ENCODE results near the gene TENM4.

TENM4 gene

DNA sequence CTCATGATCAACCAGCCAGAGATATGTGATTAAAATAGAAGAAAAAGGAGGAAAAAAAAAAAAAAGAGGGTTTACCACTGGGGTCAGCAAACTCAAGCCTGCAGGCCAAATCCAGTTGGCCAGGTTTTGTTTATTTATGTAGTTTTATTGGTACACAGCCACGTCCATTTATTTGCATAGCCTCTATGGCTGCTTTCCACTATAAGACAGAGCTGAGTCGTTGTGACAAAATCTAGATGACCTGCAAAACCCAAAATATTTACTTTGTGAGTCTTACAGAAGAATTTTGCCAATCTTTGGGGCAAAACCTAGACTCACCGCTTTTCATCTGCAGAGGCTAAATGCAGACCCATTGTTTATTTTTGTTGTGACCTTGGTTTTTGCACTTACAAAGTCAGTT lies 87.1 kb downstream of the TENM4 start:
- Histone ChIP-seq H3K36me3 (ENCODE audit: control insufficient read depth, insufficient read depth, low read length) (no peaks in the 10 kb centered on the region), H3K4me3 (ENCODE audit: low read length) (no peak overlapping the region), H3K4me1 (ENCODE audit: control insufficient read depth, insufficient read depth, low read length) (no peaks in the 10 kb centered on the region), H3K9ac (ENCODE audit: low read length) (no peak overlapping the region), H3K9me3 (ENCODE audit: control insufficient read depth, low read length) (no peaks in the 10 kb centered on the region), H3K27me3 (ENCODE audit: control insufficient read depth, insufficient read depth, low read length) (peaks cover 2% of the 10 kb centered on the region)

DNA sequence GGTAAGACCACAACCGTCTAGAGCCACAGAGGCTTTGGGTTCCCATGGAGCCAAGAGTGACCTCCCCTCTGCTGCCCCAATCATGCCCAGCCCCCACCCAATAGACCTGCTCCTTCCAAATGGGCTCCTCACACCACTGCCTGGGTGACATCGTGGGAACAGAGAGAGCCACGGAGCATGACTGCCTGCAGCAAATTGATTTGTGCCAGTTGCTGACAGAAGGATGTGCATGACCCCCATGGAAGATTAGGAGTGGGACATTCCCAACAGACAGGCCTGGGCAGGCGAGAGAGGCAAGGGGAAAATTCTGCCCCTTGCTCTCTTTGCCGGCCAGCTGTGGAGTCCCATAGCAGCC lies 88.5 kb downstream of the TENM4 start:
- no peak overlapping the region for H3K4me3 ChIP-seq (ENCODE audit: low read length)
- H3K9ac ChIP-seq (ENCODE audit: low read length), result no peak overlapping the region
- no peaks in the 10 kb centered on the region for H3K4me1 ChIP-seq (ENCODE audit: control insufficient read depth, insufficient read depth, low read length)
- H3K9me3 ChIP-seq (ENCODE audit: control insufficient read depth, low read length), result no peaks in the 10 kb centered on the region
- H3K27me3 ChIP-seq (ENCODE audit: control insufficient read depth, insufficient read depth, low read length), result peaks cover 2% of the 10 kb centered on the region
- H3K36me3 ChIP-seq (ENCODE audit: control insufficient read depth, insufficient read depth, low read length), result no peaks in the 10 kb centered on the region

DNA sequence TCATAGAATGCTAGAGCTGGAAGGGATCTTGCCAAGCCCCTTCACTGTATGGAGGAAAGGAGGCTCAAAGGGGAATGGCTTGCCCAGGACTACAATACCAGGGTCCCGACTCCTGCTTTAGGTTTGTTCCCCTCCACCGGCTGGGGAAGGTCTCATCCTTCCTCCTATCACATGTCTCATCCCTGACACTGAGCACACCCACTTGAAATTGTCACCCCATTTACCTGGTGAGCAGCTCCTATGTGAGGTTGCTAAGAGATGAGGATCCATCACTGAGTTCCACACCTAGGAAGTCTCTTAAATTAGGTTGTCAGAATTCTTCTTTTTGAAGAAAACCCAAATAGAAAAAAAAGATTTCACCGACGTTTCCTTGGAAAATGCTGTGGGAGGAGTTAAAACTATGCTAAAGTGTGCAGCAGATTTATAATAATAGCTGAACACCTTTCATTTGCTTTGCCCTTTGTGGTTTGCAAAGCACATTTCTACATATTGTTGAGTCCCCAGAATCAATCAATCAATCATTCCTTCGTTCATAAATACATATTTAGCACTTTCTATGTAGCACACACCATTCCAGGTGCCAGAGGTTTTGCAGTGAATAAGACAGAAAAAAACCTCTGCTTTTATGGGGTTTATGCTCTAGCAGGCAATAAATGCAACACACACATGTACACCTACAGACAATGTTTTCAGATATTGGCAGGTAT lies 91.7 kb downstream of the TENM4 start:
- Histone ChIP-seq H3K4me1 (ENCODE audit: control insufficient read depth, insufficient read depth, low read length) (no peaks in the 10 kb centered on the region), H3K36me3 (ENCODE audit: control insufficient read depth, insufficient read depth, low read length) (no peaks in the 10 kb centered on the region), H3K9me3 (ENCODE audit: control insufficient read depth, low read length) (no peaks in the 10 kb centered on the region), H3K9ac (ENCODE audit: low read length) (no peak overlapping the region), H3K27me3 (ENCODE audit: control insufficient read depth, insufficient read depth, low read length) (peaks cover 2% of the 10 kb centered on the region), H3K4me3 (ENCODE audit: low read length) (no peak overlapping the region)

DNA sequence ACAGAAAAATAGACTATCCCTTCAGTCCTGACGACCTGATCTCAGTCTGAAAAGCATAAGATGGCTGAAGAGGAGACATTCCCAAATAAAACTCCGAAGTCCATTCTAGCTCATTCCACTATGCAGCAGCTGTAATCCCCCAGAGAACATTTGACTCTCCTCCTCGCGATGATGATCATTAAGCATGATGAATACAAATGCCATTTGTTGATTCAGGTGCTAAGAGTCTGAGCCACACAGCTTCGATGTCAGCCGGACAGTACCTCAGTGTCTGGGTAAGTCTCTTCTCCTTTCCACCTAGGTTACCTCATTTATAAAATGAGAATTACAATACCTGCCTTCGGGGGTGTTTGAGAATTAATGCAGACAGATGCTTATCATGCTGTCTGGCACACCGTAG lies 94.8 kb downstream of the TENM4 start:
- no peak overlapping the region for H3K4me3 ChIP-seq (ENCODE audit: low read length)
- no peaks in the 10 kb centered on the region for H3K9me3 ChIP-seq (ENCODE audit: control insufficient read depth, low read length)
- no peak overlapping the region for H3K9ac ChIP-seq (ENCODE audit: low read length)
- H3K4me1 ChIP-seq (ENCODE audit: control insufficient read depth, insufficient read depth, low read length), result no peaks in the 10 kb centered on the region
- peaks cover 2% of the 10 kb centered on the region for H3K27me3 ChIP-seq (ENCODE audit: control insufficient read depth, insufficient read depth, low read length)
- no peaks in the 10 kb centered on the region for H3K36me3 ChIP-seq (ENCODE audit: control insufficient read depth, insufficient read depth, low read length)

DNA sequence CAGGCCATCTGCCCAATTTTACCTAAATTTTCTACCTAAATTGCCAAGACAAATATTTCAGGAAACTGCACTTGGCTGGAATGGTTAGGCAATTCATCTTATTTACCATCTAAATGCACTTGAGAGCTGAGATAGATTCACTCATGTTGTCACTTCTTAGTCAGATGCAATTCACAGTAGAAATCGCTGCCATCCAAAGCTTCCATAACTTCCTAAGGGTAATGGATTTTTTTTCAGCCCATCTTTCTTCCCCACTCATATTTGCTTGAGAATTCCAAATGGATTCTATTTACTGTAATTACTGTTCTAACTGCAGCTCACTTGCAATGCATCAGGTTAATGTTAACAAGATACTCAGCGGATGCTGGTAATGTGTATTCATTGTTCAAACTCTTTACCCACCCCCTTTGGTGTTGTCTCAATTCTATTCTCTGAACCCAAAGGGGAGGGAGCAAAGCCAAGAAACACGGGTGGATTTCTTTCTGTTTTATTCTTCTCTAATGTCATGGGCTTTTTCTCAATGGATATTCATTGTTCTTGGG lies 96.0 kb downstream of the TENM4 start:
- no peak overlapping the region for H3K4me3 ChIP-seq (ENCODE audit: low read length)

DNA sequence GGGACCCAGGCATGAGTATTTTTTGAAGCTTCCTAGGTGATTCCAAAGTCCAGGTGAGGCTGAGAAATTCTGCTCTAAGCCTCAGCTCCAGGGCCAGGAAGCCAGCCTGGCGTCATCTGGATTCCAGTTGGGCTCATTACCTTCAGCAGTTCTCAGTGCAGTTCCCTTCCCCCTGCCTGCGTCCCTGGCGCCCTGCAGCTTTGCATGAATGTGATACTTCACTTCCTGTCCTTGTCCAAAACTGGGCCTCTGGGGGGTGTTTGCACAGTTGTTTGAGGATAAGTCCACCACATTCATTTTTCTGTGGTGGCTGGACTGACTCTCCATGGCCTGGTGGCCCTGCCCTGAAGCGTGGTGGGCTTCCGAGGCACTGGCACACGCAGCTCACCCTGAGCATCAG lies 98.1 kb downstream of the TENM4 start:
- no peaks in the 10 kb centered on the region for H3K9me3 ChIP-seq (ENCODE audit: control insufficient read depth, low read length)
- no peaks in the 10 kb centered on the region for H3K4me1 ChIP-seq (ENCODE audit: control insufficient read depth, insufficient read depth, low read length)
- no peaks in the 10 kb centered on the region for H3K27me3 ChIP-seq (ENCODE audit: control insufficient read depth, insufficient read depth, low read length)
- no peaks in the 10 kb centered on the region for H3K36me3 ChIP-seq (ENCODE audit: control insufficient read depth, insufficient read depth, low read length)
- H3K9ac ChIP-seq (ENCODE audit: low read length), result no peak overlapping the region
- no peak overlapping the region for H3K4me3 ChIP-seq (ENCODE audit: low read length)

More for the DNA sequence above, 96.0 kb downstream of the TENM4 start:
- Histone ChIP-seq H3K4me1 (ENCODE audit: control insufficient read depth, insufficient read depth, low read length) (no peaks in the 10 kb centered on the region), H3K9ac (ENCODE audit: low read length) (no peak overlapping the region), H3K36me3 (ENCODE audit: control insufficient read depth, insufficient read depth, low read length) (no peaks in the 10 kb centered on the region), H3K9me3 (ENCODE audit: control insufficient read depth, low read length) (no peaks in the 10 kb centered on the region), H3K27me3 (ENCODE audit: control insufficient read depth, insufficient read depth, low read length) (no peaks in the 10 kb centered on the region)

DNA sequence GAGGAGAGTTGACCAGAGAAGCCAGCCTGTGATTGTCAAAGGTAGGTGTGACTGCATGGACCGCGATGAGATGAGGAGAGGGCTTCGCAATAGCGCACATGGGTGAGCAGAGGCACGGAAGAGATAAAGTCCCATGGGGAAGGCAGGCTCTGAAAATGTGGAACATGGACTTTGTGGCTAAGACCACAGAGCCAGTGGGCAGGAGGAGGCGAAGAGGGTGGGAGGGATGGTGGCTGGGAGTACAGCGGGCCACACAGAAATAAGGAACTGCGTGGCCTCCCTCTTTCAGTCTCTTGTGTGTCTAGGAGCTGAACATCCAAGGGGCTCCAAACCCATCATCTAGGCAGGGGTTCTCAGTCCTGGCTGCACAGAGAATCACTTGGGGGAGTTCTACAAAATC lies 98.6 kb downstream of the TENM4 start:
- H3K27me3 ChIP-seq (ENCODE audit: control insufficient read depth, insufficient read depth, low read length), result no peaks in the 10 kb centered on the region
- H3K9ac ChIP-seq (ENCODE audit: low read length), result no peak overlapping the region
- H3K4me1 ChIP-seq (ENCODE audit: control insufficient read depth, insufficient read depth, low read length), result no peaks in the 10 kb centered on the region
- H3K9me3 ChIP-seq (ENCODE audit: control insufficient read depth, low read length), result no peaks in the 10 kb centered on the region
- no peaks in the 10 kb centered on the region for H3K36me3 ChIP-seq (ENCODE audit: control insufficient read depth, insufficient read depth, low read length)
- no peak overlapping the region for H3K4me3 ChIP-seq (ENCODE audit: low read length)

DNA sequence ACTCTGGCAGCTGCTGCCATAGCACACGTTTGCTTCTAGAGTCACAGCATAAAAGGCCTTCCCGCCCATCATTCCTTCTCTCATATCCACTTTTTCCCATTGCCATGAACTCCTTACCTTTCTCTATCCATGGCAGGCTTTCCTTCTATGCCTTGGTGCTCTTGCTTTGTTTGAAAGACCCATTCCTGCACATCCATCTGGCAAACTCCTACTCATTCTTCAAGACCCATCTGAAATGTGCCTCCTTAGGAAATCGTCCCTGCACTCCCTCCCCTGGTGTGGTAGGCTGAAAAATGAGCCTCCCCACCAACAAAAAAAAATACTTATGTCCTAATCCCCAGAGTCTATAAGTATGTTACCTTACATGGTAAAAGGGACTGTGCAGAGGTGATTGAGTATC lies 100.3 kb downstream of the TENM4 start:
- Histone ChIP-seq H3K36me3 (ENCODE audit: control insufficient read depth, insufficient read depth, low read length) (no peaks in the 10 kb centered on the region), H3K27me3 (ENCODE audit: control insufficient read depth, insufficient read depth, low read length) (no peaks in the 10 kb centered on the region), H3K4me3 (ENCODE audit: low read length) (no peak overlapping the region), H3K4me1 (ENCODE audit: control insufficient read depth, insufficient read depth, low read length) (no peaks in the 10 kb centered on the region), H3K9me3 (ENCODE audit: control insufficient read depth, low read length) (no peaks in the 10 kb centered on the region), H3K9ac (ENCODE audit: low read length) (no peak overlapping the region)

DNA sequence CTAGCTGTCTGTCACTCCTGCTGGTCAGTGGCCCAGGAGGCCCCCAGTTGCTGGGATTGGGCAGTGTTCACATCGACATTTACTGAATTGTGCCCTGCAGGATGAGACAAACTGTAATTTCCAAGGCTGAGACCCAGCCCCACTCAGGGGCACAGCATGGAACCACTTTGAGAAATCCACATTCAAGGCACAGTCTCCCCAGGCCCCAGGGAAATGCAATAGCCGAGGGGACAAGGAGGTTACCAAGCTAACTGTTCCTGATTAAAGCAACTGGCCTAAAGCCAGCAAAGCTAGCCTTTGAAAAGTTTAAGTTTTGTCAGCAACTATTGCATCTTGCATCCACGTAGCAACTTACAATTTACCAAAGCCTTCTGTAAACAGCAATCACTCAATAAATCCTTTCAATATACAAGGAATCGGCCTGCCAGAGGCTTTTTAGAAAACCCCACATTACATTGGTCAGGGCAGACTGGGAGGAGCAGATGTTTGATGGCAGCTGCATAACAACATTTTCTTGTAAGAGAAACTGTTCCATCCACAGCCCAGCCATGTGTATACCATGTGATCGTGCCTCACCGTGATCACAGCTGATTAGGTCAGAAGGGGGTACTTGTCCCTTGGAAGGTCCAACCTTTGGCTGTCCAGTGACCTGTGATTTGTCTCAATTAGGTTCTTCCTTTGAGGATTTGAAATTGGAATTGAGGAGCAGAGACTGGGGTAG lies 103.9 kb downstream of the TENM4 start:
- no peaks in the 10 kb centered on the region for H3K36me3 ChIP-seq (ENCODE audit: control insufficient read depth, insufficient read depth, low read length)
- no peaks in the 10 kb centered on the region for H3K9me3 ChIP-seq (ENCODE audit: control insufficient read depth, low read length)
- H3K9ac ChIP-seq (ENCODE audit: low read length), result no peak overlapping the region
- H3K4me1 ChIP-seq (ENCODE audit: control insufficient read depth, insufficient read depth, low read length), result no peaks in the 10 kb centered on the region
- no peak overlapping the region for H3K4me3 ChIP-seq (ENCODE audit: low read length)
- no peaks in the 10 kb centered on the region for H3K27me3 ChIP-seq (ENCODE audit: control insufficient read depth, insufficient read depth, low read length)

DNA sequence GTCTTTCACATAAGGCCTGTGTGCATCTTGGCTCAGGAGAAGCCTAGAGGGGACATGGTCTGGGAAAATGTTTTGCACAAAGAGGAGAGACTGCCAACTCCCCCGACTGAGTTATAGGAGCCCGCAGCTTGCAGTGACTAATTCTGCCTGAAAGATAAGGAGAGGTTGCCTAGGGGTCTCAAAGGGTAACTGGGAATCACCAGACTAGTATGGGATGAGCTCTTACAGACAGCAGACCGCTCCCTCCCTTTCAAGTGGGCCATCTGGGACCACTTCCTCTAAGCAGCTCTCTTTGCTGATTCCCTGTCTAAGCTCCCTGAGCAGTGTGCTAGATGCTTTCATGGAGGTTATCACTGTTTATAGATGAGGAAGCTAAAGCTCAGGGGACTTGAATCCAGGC lies 105.1 kb downstream of the TENM4 start:
- H3K9ac ChIP-seq (ENCODE audit: low read length), result no peak overlapping the region
- no peaks in the 10 kb centered on the region for H3K36me3 ChIP-seq (ENCODE audit: control insufficient read depth, insufficient read depth, low read length)
- no peaks in the 10 kb centered on the region for H3K4me1 ChIP-seq (ENCODE audit: control insufficient read depth, insufficient read depth, low read length)
- no peaks in the 10 kb centered on the region for H3K9me3 ChIP-seq (ENCODE audit: control insufficient read depth, low read length)
- H3K4me3 ChIP-seq (ENCODE audit: low read length), result no peak overlapping the region
- no peaks in the 10 kb centered on the region for H3K27me3 ChIP-seq (ENCODE audit: control insufficient read depth, insufficient read depth, low read length)

DNA sequence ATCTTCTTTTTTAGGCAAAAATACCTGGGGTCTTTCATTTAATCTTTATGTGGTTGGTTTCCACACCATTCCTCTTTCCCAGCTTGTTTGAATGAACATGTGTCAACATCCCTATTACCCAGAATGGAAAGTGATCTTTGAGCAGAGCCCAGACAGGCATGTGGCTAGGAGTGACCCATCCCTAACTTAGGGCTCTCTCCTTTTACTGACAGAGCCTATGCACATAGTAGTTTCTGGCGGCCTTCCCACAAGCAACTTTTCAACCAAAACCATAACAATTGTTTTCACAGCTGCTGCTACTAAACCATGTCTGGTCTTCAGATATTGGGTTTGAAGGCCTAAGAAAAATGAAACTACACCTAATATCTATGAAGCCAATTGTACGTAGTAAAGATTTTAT lies 107.5 kb downstream of the TENM4 start:
- Histone ChIP-seq H3K9me3 (ENCODE audit: control insufficient read depth, low read length) (no peaks in the 10 kb centered on the region), H3K27me3 (ENCODE audit: control insufficient read depth, insufficient read depth, low read length) (no peaks in the 10 kb centered on the region), H3K9ac (ENCODE audit: low read length) (no peak overlapping the region), H3K36me3 (ENCODE audit: control insufficient read depth, insufficient read depth, low read length) (no peaks in the 10 kb centered on the region), H3K4me3 (ENCODE audit: low read length) (no peak overlapping the region), H3K4me1 (ENCODE audit: control insufficient read depth, insufficient read depth, low read length) (no peaks in the 10 kb centered on the region)

DNA sequence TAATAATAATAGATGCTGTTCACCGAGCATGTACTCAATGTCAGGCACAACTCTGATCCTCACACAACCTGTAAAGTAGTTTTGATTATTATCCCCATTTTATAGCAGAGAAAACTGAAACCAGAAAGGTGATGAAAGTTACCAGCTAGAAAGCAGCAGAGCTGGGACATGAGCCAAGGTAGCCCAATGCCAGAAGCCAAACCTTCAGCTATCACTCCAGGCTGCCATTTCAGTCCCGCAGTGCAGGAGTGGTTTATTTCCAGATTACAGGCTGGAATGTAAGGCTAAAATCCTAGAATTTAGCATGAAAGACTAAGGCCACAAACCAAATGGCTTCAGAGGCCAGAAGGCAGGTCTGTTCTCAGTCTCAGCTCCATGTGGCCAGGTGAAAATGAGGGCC lies 108.8 kb downstream of the TENM4 start:
- H3K4me1 ChIP-seq (ENCODE audit: control insufficient read depth, insufficient read depth, low read length), result no peaks in the 10 kb centered on the region
- H3K4me3 ChIP-seq (ENCODE audit: low read length), result no peak overlapping the region
- no peaks in the 10 kb centered on the region for H3K36me3 ChIP-seq (ENCODE audit: control insufficient read depth, insufficient read depth, low read length)
- no peak overlapping the region for H3K9ac ChIP-seq (ENCODE audit: low read length)
- H3K9me3 ChIP-seq (ENCODE audit: control insufficient read depth, low read length), result no peaks in the 10 kb centered on the region
- no peaks in the 10 kb centered on the region for H3K27me3 ChIP-seq (ENCODE audit: control insufficient read depth, insufficient read depth, low read length)

Measured in mucosa of stomach (tissue), 1 donor.